BE2C (cell line): Measurements from ENCODE around the gene ANO10.

Experiments
- DNase-seq: peaks from one replicate; pipeline ENCODE4 v3.0.0-alpha.2; 2020
- H3K27me3 ChIP-seq: fragments of 250-450 bp; sonication (Bioruptor Pico); 2 replicates; pipeline ENCODE4 v1.5.1; 2020; ENCODE audit warnings: mild to moderate bottlenecking
- H3K36me3 ChIP-seq: fragments of 250-450 bp; sonication (Bioruptor Pico); 2 replicates; pipeline ENCODE4 v1.5.1; 2020; ENCODE audit warnings: mild to moderate bottlenecking
- H3K4me1 ChIP-seq: fragments of 250-450 bp; sonication (Bioruptor Pico); 2 replicates; pipeline ENCODE4 v1.5.1; 2020
- H3K4me3 ChIP-seq: 2 replicates; pipeline ENCODE4 v1.5.1; 2011; ENCODE audit warnings: low read depth, low read length
- H3K9me3 ChIP-seq: fragments of 250-450 bp; sonication (Bioruptor Pico); 2 replicates; pipeline ENCODE4 v1.5.1; 2020
- TF ChIP-seq, protein P1 (sequence below): IDR thresholded peaks from 2 replicates; pipeline ENCODE4 v1.5.1; 2012; ENCODE audit warnings: mild to moderate bottlenecking, low read depth, low read length

Gene ANO10

DNA sequence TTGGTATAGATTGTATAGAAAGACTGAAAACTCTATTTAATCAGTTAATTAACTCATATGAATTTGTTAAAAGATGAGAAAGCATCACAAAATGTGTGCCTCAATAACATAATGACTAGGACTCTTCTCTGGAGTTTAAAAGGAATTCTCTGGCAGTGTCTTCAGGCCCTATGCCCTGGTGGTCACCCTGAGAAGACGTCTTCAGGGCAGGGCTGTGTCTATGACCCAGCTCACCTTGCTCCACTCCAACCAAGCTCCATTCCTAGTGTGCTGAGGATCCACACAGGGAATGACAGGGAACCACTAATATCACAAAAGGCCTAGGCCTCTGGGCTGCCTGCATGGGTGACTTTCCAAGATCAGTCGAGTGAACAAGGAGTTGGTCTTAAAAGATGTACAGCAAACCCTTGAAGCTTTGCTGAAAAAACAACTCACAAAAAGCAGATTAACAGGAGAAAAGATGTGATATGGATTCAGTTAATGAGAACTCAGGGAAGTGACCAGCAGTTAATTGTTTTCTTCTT is 178.9 kb downstream of the ANO10 start:
- DNase-seq: no peak
- TF ChIP-seq, protein P1, sequence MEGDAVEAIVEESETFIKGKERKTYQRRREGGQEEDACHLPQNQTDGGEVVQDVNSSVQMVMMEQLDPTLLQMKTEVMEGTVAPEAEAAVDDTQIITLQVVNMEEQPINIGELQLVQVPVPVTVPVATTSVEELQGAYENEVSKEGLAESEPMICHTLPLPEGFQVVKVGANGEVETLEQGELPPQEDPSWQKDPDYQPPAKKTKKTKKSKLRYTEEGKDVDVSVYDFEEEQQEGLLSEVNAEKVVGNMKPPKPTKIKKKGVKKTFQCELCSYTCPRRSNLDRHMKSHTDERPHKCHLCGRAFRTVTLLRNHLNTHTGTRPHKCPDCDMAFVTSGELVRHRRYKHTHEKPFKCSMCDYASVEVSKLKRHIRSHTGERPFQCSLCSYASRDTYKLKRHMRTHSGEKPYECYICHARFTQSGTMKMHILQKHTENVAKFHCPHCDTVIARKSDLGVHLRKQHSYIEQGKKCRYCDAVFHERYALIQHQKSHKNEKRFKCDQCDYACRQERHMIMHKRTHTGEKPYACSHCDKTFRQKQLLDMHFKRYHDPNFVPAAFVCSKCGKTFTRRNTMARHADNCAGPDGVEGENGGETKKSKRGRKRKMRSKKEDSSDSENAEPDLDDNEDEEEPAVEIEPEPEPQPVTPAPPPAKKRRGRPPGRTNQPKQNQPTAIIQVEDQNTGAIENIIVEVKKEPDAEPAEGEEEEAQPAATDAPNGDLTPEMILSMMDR: no peak
- Histone ChIP-seq H3K36me3 (no peaks in the 10 kb centered on the region), H3K27me3 (no peaks in the 10 kb centered on the region), H3K9me3 (no peaks in the 10 kb centered on the region), H3K4me1 (no peaks in the 10 kb centered on the region), H3K4me3 (no peak overlapping the region)

DNA sequence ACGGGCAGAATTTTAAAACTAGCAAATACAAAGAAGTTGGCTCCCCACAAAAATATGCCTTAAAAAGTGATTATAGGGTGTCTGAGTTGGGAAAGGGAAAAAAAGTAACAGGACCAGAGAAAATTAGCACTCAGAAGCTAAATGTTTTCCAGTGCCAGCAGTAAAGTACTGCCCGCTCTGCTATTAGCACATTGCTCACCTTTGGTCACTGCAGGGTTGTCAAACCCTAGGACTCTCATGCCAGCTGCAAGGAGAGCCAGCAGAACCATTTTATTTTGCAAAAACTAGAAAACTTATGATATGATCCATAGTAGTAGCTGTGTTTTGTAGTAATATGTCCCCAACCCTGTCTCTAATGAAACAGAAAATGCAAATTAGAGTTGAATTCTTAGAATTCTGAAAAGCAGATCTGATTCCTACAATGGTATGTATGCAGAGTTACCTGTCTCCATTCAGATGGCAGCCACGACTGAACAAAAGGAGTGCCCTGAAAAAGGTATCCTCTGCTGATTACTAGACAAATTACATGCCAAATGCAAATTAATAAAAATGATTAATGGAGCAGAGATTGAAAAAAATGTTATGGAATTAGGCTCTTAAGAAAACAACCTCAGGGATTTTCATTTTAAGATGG is 185.2 kb downstream of the ANO10 start:
- Histone ChIP-seq H3K4me3 (no peak overlapping the region), H3K4me1 (peaks cover 6% of the 10 kb centered on the region), H3K9me3 (no peaks in the 10 kb centered on the region), H3K36me3 (no peaks in the 10 kb centered on the region), H3K27me3 (no peaks in the 10 kb centered on the region)
- no peak for DNase-seq
- TF ChIP-seq, protein P1: no peak

DNA sequence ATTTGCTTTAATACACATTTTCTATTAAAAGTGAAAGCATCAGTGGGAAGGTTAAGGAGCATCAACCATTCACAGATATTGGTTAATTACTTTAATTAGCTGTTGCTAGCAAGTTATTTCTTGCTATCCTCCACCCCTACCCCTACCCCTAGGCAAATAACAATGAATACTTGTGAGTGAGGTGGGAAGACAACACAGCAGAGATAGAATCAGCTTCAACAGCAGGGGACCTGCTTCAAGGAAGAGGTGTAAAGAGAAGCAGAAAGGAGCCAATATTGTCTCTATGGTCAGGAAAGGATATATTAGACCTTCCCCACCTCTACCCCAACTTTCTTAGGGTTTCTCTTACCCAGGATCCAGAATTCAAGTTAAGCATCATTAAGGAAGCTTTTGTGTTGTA is 186.1 kb downstream of the ANO10 start:
- H3K36me3 ChIP-seq: no peaks in the 10 kb centered on the region
- no peak for DNase-seq
- H3K9me3 ChIP-seq: no peaks in the 10 kb centered on the region
- no peak overlapping the region for H3K4me3 ChIP-seq
- peaks cover 6% of the 10 kb centered on the region for H3K4me1 ChIP-seq
- TF ChIP-seq, protein P1: no peak
- no peaks in the 10 kb centered on the region for H3K27me3 ChIP-seq

DNA sequence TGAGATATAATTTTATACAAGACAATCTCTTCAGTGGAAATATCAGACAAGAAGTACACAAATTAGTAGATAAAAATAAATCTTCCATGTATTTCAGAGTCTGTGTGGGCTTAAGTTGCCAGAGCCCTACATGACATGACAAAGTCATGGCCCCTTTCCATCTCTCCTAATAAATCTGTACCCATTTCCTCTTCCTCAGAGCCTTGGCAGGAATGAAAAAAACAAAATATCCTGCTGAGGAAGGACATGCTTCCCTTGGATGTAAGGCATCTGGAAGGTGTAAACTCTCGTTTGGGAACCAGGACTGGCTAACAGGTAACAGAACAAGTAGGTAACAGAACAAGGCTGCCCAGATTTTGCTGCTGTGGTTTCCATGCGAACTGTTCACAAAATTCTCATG is 187.4 kb downstream of the ANO10 start:
- Histone ChIP-seq H3K36me3 (no peaks in the 10 kb centered on the region), H3K9me3 (no peaks in the 10 kb centered on the region), H3K4me1 (peaks cover 6% of the 10 kb centered on the region), H3K27me3 (no peaks in the 10 kb centered on the region), H3K4me3 (no peak overlapping the region)
- TF ChIP-seq, protein P1: no peak
- no peak for DNase-seq

DNA sequence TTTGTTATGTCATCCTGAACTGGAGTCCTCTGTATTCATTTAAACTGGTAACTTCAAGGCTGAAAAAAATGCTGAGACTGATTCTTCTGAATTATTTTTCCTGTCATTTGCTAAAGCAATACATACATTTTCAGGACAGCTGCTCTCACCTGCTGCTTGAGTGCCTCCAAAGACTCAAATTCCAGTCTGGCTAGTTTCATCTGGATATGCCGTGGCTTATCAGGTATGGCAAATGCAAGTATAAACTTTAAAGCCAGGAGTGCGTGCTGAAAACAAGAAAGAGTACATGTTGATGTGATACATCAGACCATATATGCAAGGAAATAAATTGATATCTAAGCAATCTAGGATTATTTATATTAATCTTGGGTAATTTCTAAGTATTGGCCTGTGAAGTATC is 189.3 kb downstream of the ANO10 start:
- Histone ChIP-seq H3K9me3 (no peaks in the 10 kb centered on the region), H3K4me3 (no peak overlapping the region), H3K27me3 (no peaks in the 10 kb centered on the region), H3K4me1 (peaks cover 6% of the 10 kb centered on the region), H3K36me3 (no peaks in the 10 kb centered on the region)
- TF ChIP-seq, protein P1: no peak
- no peak for DNase-seq

DNA sequence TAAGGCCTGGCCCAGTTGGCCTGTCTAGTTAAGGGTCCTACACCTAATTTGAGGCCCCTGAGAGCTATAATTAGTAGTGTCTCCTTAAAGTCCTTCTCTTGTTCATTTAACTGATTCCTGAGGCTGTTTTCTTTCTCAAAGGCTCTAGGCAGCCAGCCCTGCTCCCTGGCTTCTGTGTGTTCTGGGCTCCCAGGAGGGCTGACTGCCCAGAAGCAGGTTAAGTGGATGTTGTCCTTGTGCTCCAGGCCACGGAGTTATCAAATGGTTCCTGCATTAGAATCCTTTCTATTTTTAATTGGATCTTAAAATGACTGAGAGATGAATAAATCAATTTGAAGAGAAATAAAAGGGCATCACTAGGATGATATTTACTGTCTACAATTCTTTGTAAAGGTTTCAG is 195.4 kb downstream of the ANO10 start:
- no peak overlapping the region for H3K4me3 ChIP-seq
- peak; percentile 46 for DNase-seq
- H3K36me3 ChIP-seq: no peaks in the 10 kb centered on the region
- no peaks in the 10 kb centered on the region for H3K9me3 ChIP-seq
- TF ChIP-seq, protein P1: no peak
- no peaks in the 10 kb centered on the region for H3K27me3 ChIP-seq
- peaks cover 2% of the 10 kb centered on the region; the same call in 1 of the 2 replicates for H3K4me1 ChIP-seq
